ELR (cell line): ENCODE results near the gene ZKSCAN1.
"Not testable (repeated sequence)": the region's sequence is repeated elsewhere in the genome, so short reads cannot be mapped to it uniquely, and the experiment has no call there.

Source experiments
- DNase-seq: peaks from one replicate; pipeline ENCODE4 v3.0.0-alpha.2; 2015; ENCODE audit warnings: low read depth

ZKSCAN1 gene

DNA sequence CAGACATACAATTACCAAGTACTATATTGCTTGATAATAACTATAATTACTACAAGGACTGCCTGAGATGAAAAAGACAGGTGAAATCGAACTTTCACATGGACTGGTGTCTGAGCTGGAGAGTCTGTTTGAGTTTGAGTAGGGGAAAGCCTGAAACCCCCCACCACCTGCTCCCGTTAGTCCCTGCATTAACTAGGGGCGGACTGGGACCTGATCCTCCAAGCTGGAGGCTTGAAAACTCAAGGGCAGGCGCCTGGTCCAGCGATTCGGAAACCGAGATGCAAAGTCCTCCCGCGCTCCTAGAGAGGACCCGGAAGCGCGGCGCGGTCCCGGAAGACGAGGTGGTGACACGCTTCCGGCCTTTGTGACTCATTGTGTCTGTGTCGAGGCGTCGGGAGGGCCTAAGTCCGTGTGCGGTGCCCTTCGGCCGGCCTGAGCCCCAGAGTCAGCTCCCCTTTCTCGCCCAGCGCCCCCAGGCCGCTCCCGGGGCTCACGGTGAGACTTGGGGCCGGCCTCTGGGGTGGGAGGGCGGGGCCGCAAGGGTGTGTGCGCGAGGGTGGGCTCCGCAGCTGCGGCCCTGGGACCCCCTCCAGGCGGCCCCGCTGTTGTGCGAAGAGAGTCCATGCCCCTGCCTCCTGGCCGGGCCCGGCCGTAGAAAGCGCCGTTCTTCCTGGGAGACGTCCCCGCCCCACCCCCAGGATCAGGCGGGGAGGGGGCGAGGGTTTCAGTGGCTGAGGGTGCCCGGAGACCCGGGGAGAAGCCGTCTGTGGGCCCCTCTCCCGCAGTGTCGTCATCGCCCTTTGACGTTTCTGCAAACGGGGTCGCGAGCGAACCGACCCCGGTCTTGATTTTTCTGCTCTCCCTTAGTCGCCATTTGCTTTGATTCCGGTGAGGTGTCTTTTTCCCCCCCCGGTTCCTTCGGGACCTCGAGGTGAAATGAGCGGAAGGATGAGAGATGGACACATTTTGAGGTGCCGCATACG, at the start of gene ZKSCAN1:
Gene ZKSCAN1 (plus strand): TSS at position 365 of the 983 bp plus-strand sequence. CDS start 7,911 bp downstream, outside the sequence.
- peak; percentile 96 for DNase-seq

DNA sequence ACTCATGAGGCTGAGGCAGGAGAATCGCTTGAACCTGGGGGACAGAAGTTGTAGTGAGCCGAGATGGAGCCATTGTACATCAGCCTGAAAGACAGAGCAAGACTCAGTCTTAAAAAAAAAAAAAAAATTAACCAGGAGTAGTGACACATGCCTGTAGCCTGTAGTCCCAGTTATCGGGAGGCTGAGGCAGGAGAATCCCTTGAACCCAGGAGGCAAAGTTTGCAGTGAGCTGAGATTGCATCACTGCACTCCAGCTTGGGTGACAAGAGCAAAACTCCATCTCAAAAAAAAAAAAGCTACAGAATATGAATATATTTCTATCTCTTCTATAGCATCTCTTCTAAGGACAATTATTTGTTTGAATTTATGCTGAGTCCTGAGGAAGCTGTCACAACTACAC, 46.1 kb upstream of the ZKSCAN1 start:
- DNase-seq: no peak

DNA sequence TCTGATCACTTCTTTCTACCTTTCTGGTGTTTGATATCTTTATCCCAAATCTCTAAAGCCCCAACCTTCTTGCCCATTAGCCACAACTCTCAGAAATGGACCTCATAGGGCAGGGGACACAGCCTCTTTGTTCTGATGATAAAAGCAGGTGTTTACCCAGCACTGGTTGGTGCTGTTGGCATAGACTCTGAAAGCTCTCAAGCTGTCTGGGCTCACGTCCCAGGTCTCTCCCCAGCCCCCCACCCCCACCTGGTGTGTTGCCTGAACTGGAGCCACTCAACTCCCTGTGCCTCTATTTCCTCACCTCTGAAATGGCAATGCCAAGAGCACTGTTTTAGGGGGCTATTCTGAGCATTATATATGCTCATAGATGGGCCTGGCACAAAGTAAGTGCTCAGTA, 45.6 kb upstream of the ZKSCAN1 start:
- not testable (repeated sequence) for DNase-seq

DNA sequence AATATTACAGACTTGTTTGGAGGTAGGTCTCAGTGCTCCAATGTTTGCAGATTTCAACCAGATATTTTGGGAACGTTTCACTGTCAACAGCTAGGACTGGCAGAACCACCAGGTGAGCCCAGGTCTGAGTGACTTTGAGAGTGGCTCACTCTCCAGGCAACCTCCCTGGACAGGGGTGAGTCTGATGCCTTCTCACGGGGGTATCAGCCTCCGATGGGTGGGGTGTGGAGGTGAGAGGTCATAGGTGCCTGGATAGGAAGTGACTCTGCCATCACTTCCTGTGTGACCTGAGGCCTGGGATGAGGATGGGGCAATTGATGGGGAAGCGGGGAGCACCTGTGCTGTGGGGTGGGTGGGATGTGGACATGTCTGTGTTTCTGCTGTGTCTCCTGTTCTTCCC, 44.2 kb upstream of the ZKSCAN1 start:
- DNase-seq: no peak

DNA sequence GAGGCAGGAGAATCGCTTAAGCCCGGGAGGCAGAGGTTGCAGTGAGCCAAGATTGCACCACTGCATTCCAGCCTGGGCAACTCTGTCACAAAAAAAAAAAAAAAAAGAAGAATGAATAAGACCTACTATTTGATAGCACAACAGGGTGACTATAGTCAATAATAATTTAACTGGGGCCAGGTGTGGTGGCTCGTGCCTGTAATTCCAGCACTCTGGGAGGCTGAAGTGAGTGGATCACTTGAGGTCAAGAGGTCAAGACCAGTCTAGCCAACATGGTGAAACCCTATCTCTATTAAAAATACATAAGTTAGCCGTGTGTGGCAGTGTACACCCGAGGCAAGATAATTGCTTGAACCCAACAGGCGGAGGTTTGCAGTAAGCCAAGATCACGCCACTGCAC, 41.6 kb upstream of the ZKSCAN1 start:
- not testable (repeated sequence) for DNase-seq

DNA sequence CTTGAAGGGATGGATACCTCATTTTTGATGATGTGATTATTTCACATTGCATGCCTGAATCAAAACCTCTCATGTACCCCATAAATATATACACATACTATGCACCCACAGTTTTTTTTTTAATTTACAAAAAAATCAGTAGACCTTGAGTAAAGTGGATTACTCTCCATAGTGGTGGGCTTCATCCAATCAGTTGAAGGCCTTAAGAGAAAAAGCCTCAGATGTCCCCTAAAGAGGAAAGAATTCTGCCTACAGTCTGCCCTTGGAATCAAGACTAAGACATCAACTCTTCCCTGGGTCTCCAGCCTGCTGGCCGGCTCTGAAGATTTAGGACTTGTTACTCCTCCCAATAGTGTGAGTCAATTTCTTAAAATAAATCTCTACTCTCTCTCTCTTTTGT, 40.7 kb upstream of the ZKSCAN1 start:
- no peak for DNase-seq

DNA sequence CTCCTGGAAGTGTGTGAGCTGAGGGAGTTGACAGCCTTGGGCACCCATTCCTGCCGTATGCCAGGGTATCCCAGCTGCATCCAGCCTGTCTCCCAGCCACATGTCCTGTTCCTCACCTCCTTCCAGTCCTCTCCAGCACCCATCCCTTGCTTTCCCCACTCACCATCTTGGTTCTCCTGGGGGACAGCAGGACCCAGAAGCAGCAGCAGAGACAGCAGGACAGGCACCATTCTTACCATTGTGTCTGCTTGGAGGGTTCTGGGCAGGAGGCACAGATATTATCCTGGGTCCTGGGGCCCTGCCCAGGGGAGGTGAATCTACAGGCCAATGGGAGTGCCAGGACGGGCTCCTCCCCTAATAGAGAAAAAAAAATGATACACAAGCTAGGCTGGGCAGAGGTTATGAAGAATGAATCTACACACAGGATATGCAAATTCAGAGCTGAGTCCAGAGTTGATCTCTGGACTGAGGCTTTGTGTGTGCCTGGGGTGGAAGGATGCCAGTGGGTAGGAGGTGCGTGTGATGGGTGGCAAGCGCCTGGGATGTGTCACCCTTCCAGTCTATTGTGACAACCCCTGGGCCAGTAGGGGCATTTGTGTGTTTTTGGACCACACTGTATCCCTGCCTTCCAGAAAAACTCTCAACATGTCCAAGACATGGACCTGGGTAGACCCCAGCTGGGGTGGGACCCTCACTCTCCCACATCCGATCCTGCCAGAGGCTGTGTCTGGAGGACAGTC, 39.4 kb upstream of the ZKSCAN1 start, which contains the start of gene AZGP1:
Gene AZGP1 (minus strand): TSS at position 250 of the 740 bp plus-strand sequence. CDS start 11 bp downstream, at position 239.
- DNase-seq: peak; percentile 59

DNA sequence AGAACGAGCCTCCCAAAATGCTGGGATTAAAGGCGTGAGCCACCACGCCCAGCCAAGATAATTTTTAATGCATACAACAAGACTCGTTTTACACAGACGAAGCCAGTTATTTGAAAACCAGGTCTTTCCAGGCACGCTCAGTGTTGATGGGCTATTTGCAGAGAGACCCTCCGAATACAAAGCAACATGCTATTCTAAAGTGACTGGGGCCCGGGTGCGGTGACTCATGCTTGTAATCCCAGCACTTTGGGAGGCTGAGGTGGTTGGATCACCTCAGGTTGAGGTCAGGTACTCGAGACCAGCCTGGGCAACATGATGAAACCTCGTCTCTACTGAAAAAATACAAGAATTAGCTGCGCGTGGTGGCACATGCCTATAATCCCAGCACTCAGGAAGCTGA, 38.8 kb upstream of the ZKSCAN1 start:
- DNase-seq: no peak

DNA sequence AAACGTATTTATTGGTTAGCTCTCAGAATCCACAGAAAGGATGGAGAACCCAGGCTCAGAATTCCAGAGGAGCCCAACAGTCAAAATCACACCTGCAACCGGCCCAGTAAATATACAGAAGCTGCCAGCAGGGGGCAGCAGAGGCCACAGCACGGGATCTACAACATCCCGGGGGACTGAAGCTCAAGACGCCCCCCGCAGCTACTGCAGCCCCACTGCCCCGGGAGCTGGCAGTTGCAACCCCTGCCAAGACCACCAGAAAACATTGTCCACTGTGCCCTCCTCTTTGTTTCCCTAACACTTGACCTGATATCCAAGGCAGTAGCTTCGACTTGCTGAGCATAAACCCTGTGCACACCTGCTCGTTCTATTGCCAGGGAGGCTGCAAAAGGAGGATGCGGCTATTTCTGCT, 35.6 kb upstream of the ZKSCAN1 start:
- DNase-seq: peak; percentile 23

DNA sequence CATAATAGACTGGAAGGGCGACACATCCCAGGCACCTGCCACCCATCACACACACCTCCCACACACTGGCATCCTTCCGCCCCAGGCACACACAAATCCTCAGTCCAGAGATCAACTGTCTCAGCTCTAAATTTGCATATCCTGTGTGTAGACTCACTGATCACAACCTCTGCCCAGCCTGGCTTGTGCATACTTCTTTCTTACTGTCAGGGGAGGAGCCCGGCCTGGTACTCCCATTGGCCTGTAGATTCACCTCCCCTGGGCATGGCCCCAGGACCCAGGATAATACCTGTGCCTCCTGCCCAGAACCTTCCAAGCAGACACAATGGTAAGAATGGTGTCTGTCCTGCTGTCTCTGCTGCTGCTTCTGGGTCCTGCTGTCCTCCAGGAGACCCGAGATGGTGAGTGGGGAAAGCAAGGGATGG, 34.9 kb upstream of the ZKSCAN1 start:
- DNase-seq: not testable (repeated sequence)

DNA sequence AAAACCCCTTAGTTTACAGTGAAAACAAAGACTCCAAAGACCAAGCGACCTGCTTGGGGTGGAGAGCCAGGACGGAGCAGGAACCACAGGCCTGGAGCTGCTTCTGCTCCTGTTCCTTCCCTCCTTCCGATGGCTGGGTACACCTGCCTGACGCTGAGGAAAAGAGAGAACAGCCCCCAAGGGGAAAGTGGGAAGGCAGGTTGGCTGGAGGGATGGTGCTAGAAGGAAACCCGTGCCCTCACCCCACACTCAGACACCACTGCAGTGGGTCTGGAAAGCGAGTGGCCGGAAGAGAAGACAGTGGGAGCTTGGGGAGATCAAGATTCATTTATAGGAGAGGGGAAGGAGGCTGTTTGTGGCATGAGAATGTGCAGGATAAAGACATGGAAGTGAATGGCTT, 34.3 kb upstream of the ZKSCAN1 start:
- DNase-seq: not testable (repeated sequence)

DNA sequence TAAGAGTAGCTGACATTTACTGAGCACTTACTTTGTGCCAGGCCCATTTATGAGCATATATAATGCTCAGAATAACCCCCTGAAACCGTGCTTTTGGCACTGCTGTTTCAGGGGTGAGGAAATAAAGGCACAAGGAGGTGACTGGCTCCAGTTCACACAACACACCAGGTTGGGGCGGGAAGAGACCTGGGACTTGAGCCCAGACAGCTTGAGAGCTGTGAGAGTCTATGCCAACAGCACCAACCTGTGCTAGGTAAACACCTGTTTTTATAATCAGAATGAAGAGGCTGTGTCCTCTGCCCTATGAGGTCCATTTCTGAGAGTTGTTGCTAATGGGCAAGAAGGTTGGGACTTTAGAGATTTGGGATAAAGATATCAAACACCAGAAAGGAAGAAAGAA, 30.8 kb upstream of the ZKSCAN1 start:
- DNase-seq: no peak

DNA sequence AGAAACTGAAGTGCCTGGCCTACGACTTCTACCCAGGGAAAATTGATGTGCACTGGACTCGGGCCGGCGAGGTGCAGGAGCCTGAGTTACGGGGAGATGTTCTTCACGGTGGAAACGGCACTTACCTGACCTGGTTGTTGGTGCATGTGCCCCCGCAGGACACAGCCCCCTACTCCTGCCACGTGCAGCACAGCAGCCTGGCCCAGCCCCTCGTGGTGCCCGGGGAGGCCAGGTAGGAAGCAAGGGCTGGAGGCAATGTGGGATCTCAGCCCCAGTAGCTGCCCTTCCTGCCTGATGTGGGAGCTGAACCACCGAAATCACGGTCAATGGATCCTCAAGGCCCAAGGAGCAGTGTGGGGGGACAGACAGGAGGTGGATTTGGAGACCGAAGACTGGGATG, 28.1 kb upstream of the ZKSCAN1 start:
- DNase-seq: not testable (repeated sequence)

DNA sequence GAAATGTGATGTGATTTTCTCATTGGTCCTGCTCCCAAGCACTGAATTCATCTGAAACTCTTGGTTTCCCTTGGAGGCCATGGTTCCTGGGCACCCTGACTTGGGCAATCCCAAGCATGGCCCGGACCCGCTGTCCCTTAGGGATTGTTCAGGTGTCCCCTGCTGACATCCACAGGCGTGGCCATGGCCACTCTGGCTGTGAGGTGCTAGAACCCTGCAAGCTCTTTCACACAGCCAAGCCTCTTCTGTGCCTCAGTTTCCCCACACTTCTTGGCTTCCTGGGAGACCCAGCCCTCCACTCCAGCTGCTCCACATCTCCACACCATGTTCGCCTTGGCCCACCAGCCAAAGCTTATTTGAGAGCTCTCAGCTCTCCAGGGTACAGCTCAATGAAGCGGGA, 27.6 kb upstream of the ZKSCAN1 start:
- DNase-seq: no peak

DNA sequence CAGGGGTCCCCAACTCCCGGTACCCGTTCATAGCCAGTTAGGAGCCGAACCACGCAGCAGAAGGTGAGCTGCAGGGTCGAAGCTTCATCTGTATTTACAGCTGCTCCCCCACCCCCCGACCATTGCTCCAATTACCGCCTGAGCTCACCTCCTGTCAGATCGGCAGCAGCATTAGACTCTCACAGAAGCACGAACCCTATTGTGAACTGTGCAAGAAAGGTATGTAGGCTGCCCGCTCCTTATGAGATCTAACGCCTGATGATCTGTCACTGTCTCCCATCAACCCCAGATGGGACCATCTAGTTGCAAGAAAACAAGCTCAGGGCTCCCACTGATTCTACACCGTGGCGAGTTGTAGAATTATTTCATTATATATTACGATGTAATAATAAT, 24.9 kb upstream of the ZKSCAN1 start:
- DNase-seq: no peak

DNA sequence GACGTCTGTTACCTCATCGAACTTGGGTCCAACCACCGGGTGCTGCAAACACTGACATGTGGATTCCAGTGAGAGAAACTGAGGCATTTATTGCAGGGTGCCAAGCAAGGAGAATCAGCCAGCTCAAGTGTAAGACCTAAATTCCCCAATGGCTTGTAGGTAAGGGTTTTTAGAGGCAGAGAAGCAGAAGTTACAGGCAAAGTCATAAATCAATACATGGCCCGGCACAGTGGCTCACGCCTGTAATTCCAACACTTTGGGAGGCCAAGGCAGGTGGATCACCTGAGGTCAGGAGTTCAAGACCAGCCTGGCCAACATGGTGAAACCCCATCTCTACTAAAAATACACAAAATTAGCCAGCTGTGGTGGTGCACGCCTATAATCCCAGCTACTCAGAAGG, 23.9 kb upstream of the ZKSCAN1 start:
- not testable (repeated sequence) for DNase-seq

DNA sequence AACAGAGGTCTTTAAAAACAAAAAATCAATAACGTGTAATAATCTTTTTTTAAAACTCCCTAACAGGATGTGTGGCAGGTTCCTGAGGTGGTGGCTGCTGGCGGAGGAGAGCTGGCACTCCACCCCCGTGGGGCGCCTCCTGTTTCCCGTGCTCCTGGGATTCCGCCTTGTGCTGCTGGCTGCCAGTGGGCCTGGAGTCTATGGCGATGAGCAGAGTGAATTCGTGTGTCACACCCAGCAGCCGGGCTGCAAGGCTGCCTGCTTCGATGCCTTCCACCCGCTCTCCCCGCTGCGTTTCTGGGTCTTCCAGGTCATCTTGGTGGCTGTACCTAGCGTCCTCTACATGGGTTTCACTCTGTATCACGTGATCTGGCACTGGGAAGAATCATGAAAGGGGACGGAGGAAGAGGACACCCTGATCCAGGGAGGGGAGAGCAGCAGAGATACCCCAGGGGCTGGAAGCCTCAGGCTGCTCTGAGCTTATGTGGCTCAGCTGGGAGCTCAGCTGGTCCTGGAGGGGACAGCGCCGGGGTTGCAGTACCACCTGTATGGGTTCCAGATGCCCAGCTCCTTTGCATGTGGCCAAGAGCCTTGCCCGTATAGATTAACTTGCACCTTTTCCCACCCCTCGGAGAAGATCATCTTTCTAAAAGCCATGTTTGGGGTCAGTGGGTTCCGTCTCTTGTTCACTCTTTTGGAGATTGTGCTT, 22.9 kb upstream of the ZKSCAN1 start:
- DNase-seq: no peak

DNA sequence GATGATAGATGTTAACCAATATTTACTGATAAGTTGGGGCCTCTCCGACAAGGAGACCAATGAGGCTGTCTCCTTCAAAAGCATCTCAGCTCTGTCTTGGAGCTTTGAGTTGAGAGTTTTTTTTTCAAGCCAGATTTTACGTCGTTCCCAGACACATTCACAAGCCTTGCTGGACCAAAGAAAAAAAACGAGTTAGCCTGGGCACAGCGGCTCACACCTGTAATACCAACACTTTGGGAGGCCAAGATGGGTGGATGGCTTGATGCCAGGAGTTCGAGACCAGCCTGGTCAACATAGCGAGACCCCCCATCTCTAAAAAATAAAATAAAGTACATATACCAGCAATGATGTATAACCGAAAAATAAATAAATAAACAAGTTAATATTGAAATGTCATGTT, 20.6 kb upstream of the ZKSCAN1 start:
- DNase-seq: no peak

DNA sequence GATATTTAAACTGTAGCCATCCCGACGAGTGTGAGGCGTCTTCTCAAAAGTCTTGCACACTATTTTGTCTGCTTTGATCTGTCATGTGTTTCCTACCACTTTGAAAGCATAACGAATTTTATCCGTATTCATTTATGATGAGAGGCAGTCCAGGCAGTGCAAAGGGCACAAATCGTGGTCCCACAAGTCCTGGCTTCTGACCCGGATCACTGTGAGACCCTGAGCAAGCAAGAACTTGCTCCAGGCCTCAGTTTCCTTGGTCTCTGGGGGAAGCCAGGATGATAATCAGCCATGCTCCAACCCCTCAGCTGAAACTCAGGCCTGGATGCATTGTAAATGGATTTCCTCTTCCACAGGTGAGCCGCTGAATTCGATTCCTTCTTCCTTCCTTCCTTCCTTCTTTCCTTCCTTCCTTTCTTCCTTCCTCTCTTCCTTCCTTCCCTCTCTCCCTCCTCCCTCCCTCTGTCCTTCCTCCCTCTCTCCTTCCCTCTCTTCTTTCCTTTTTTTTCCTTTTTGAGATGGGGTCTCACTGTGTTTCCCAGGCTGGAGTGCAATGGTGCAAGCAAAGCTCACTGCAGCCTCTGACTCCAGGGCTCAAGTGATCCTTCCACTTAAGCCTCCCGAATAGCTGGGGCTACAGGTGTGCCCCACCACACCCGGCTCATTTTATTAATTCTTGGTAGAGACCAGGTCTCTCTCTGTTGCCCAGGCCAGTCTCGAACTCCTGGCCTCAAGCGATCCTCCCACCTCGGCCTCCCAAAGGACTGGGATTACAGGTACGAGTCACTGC, 18.4 kb upstream of the ZKSCAN1 start:
- DNase-seq: no peak

DNA sequence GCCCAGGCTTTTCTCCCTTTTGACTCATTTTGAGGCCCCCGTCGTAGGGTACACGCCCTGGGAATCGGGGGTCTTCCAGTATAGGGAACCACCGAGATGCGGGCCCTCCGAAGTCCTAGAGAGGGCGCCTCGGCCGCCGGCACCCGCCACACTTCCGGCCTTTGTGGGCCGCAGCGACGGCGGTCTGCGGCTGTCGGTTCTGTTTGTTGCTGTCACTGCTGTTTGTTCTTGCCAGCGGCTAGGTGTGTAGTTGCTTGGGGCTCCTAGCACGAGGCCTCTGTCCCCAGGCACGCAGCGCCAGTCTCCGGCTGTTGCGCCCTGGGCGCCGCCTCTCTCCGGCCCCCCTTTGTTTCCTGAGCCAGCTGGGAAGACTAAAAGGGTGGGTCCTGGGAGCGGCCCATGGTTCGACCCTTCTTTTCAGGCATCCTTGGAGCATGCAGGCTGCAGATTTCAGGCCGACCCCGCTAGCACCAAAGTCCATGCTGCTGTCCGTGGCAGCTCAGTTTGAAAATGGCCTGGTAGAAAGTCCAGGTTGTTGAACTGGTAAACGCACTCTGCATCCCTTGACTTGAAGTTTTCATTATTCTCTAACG, 17.8 kb upstream of the ZKSCAN1 start:
- no peak for DNase-seq

DNA sequence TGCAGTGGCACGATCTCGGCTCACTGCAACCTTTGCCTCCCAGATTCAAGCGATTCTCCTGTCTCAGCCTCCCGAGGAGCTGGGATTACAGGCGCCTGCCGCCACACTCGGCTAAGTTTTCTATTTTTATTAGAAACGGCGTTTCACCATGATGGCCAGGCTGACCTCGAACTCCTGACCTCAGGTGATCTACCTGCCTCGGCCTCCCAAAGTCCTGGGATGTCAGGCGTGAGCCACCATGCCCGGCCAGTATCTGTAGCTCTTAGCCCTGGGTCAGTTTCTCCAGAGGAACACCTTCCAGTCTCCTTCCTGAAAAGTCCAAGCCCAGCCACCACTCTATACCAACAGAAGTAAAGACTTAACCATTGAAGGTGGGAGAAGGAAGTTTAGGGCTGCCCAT, 15.2 kb upstream of the ZKSCAN1 start:
- no peak for DNase-seq
